ENCODE results near the gene C17orf67. TPM values are rescaled to one million over a fixed set of nuclear protein-coding genes. Genes with fewer than 3 reads are reported as not detected.

The C17orf67 gene
- total and polyA plus RNA-seq, 5 donors from 2014 or later: 1.5 to 6.2 (median 2.2) TPM

GRCh38 chr17:56779898-56780777 lies 53.6 kb downstream of the C17orf67 start:
- DNase-seq (peak; percentile 74 to 92 (median 88)), ATAC-seq (ENCODE audit: low read depth in 2 of 2) (peak; percentile 95 to 97)
- Mint-ChIP-seq H3K4me1 (peaks cover 6 to 42% (median 17%) of the 10 kb centered on the region in 4 donors), H3K27me3 (no peaks in the 10 kb centered on the region), H3K27ac (peak overlapping the region; percentile 93 to 99 (median 96)), H3K36me3 (no peaks in the 10 kb centered on the region), H3K9me3 (no peaks in the 10 kb centered on the region), H3K4me3 (peak overlapping the region; percentile 94 to 98 (median 96))
- H3K9me3 ChIP-seq (ENCODE audit: control insufficient read depth in 2 of 2, low read length in 2 of 2): no peaks in the 10 kb centered on the region
- peak overlapping the region; percentile 79 for H3K4me3 ChIP-seq (ENCODE audit: low read depth, low read length)
- no peaks in the 10 kb centered on the region for H3K36me3 ChIP-seq (ENCODE audit: control insufficient read depth, insufficient read depth, low read length)
- no peaks in the 10 kb centered on the region for H3K27me3 ChIP-seq (ENCODE audit: control insufficient read depth, insufficient read depth, low read length)
- peaks cover 17% of the 10 kb centered on the region for H3K4me1 ChIP-seq (ENCODE audit: control insufficient read depth, insufficient read depth, low read length, poor library complexity, severe bottlenecking)
- peak overlapping the region; percentile 85 for H3K27ac ChIP-seq (ENCODE audit: insufficient read depth, low read length, poor library complexity, severe bottlenecking)

DNA sequence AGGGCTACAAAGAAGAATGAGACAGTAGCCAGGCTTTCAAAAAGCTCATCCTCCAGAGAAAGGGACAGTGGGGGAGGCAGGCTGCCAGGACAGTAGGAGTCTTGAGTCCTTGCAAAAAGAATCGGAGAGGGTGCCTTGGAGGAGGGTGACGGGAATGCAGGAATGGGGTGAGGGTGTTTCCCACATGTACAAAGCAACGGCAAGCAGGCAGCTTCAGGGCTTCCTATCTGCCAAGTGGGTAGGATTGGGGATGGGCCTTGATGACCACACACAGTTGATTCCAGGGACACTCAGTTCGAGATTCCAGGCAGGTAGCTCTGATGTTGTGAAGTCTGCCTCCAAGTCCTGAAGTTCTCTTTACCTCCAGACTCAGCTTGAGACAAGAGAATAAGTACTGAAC lies 54.4 kb downstream of the C17orf67 start:
- no peaks in the 10 kb centered on the region for H3K27me3 ChIP-seq (ENCODE audit: control insufficient read depth, insufficient read depth, low read length)
- H3K9me3 ChIP-seq (ENCODE audit: control insufficient read depth in 2 of 2, low read length in 2 of 2): no peaks in the 10 kb centered on the region
- Mint-ChIP-seq H3K36me3 (no peaks in the 10 kb centered on the region), H3K27me3 (no peaks in the 10 kb centered on the region), H3K9me3 (no peaks in the 10 kb centered on the region), H3K4me1 (peaks cover 6 to 42% (median 17%) of the 10 kb centered on the region in 4 donors), H3K4me3 (peak overlapping the region; percentile 94 to 98 (median 96)), H3K27ac (peak overlapping the region; percentile 93 to 99 (median 96))
- H3K4me3 ChIP-seq (ENCODE audit: low read depth, low read length): peak overlapping the region; percentile 79
- no peak for ATAC-seq (ENCODE audit: low read depth in 2 of 2)
- no peak for DNase-seq
- peaks cover 17% of the 10 kb centered on the region for H3K4me1 ChIP-seq (ENCODE audit: control insufficient read depth, insufficient read depth, low read length, poor library complexity, severe bottlenecking)
- H3K27ac ChIP-seq (ENCODE audit: insufficient read depth, low read length, poor library complexity, severe bottlenecking): peak overlapping the region; percentile 85
- no peaks in the 10 kb centered on the region for H3K36me3 ChIP-seq (ENCODE audit: control insufficient read depth, insufficient read depth, low read length)

- no peak for ATAC-seq (ENCODE audit: low read depth in 2 of 2)
- no peaks in the 10 kb centered on the region for H3K9me3 ChIP-seq (ENCODE audit: control insufficient read depth in 2 of 2, low read length in 2 of 2)
- no peak for DNase-seq
- H3K27ac ChIP-seq (ENCODE audit: insufficient read depth, low read length, poor library complexity, severe bottlenecking): peak overlapping the region; percentile 85
- H3K4me3 ChIP-seq (ENCODE audit: low read depth, low read length): no peak overlapping the region
- Mint-ChIP-seq H3K9me3 (no peaks in the 10 kb centered on the region), H3K36me3 (no peaks in the 10 kb centered on the region), H3K4me1 (peaks cover 6 to 42% (median 17%) of the 10 kb centered on the region in 4 donors), H3K27ac (peak overlapping the region; percentile 93 to 99 (median 96)), H3K4me3 (peak overlapping the region; percentile 94 to 98 (median 96)), H3K27me3 (no peaks in the 10 kb centered on the region)
- peaks cover 17% of the 10 kb centered on the region for H3K4me1 ChIP-seq (ENCODE audit: control insufficient read depth, insufficient read depth, low read length, poor library complexity, severe bottlenecking)
- H3K27me3 ChIP-seq (ENCODE audit: control insufficient read depth, insufficient read depth, low read length): no peaks in the 10 kb centered on the region
- no peaks in the 10 kb centered on the region for H3K36me3 ChIP-seq (ENCODE audit: control insufficient read depth, insufficient read depth, low read length)
Measured at GRCh38 chr17:56778898-56779297, 54.8 kb downstream of the C17orf67 start.

DNA sequence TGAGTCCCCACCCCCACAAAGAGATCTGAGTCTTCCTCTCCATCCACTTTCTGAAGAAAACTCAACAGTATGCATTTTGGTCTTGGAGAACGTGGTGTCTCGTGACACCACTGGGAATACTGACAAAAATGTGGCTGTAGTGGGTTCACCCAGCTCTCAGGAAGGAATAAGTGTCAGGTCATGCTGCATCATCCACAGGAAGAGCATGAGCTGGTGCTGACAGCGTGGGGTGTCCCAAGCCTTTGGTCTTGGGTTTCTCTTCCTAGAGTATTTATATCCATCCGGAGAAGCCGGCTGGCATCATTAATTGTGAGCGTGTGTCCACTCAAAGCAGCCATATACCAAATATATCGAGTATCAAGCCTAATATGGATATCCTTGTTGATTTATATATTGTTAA lies 55.9 kb downstream of the C17orf67 start:
- H3K27me3 Mint-ChIP-seq: no peaks in the 10 kb centered on the region
- H3K4me1 Mint-ChIP-seq: peaks cover 6 to 42% (median 17%) of the 10 kb centered on the region in 4 donors
- Histone ChIP-seq H3K27me3 (ENCODE audit: control insufficient read depth, insufficient read depth, low read length) (no peaks in the 10 kb centered on the region), H3K9me3 (ENCODE audit: control insufficient read depth in 2 of 2, low read length in 2 of 2) (no peaks in the 10 kb centered on the region), H3K36me3 (ENCODE audit: control insufficient read depth, insufficient read depth, low read length) (no peaks in the 10 kb centered on the region), H3K4me1 (ENCODE audit: control insufficient read depth, insufficient read depth, low read length, poor library complexity, severe bottlenecking) (peaks cover 17% of the 10 kb centered on the region), H3K27ac (ENCODE audit: insufficient read depth, low read length, poor library complexity, severe bottlenecking) (peak overlapping the region; percentile 36), H3K4me3 (ENCODE audit: low read depth, low read length) (no peak overlapping the region)
- H3K9me3 Mint-ChIP-seq: no peaks in the 10 kb centered on the region
- no peaks in the 10 kb centered on the region for H3K36me3 Mint-ChIP-seq
- no peak for DNase-seq
- no peak overlapping the region for H3K4me3 Mint-ChIP-seq
- peak overlapping the region; percentile 34 to 96 (median 93) for H3K27ac Mint-ChIP-seq
- ATAC-seq (ENCODE audit: low read depth in 2 of 2): no peak

DNA sequence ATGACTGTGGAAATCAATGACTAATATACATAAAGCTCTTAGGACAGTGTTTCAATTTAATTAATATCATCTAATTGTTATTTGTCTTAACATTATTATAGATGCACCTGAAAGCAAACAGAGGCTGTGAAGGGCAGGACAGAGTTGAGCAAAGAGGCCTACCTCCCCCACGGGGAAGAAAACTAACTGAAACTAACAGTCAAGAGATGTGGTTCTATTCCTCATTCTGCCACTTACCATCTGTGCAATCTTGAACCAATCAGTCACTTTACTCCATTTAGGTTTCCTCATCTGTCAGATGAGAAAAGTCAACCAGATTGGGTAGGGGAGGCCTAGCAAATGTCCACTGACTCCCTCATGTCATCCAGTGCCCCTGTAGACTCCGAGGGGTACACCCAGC lies 59.1 kb downstream of the C17orf67 start:
- ATAC-seq (ENCODE audit: low read depth in 2 of 2) (no peak), DNase-seq (no peak)
- H3K4me1 Mint-ChIP-seq: peaks cover 1 to 29% (median 9%) of the 10 kb centered on the region in 4 donors
- Histone ChIP-seq H3K27me3 (ENCODE audit: control insufficient read depth, insufficient read depth, low read length) (peaks cover 5% of the 10 kb centered on the region), H3K9me3 (ENCODE audit: control insufficient read depth in 2 of 2, low read length in 2 of 2) (no peaks in the 10 kb centered on the region), H3K27ac (ENCODE audit: insufficient read depth, low read length, poor library complexity, severe bottlenecking) (no peak overlapping the region), H3K36me3 (ENCODE audit: control insufficient read depth, insufficient read depth, low read length) (no peaks in the 10 kb centered on the region), H3K4me1 (ENCODE audit: control insufficient read depth, insufficient read depth, low read length, poor library complexity, severe bottlenecking) (peaks cover 8% of the 10 kb centered on the region), H3K4me3 (ENCODE audit: low read depth, low read length) (no peak overlapping the region)
- no peaks in the 10 kb centered on the region for H3K27me3 Mint-ChIP-seq
- H3K9me3 Mint-ChIP-seq: no peaks in the 10 kb centered on the region
- no peak overlapping the region for H3K27ac Mint-ChIP-seq
- H3K4me3 Mint-ChIP-seq: no peak overlapping the region
- no peaks in the 10 kb centered on the region for H3K36me3 Mint-ChIP-seq

DNA sequence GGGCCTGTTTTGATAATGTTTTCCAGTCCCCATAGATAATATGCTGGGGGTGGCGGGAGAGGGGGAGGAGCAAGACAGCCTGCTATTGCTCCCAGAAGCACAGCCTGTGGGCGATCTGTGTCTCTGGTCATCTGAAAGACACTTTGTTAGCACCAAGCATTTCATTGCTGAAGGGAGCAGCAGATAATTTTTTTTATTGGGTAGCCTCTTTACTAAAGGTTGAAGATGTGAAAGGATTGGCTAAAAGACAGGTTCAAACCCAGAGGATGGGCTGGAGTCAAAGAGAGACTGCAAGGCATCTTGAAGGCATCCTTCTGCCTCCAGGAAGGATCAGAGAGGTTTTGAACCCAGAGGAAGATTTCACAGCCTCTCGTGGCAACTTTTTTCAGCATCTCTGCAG lies 60.6 kb downstream of the C17orf67 start:
- no peaks in the 10 kb centered on the region for H3K9me3 Mint-ChIP-seq
- no peak overlapping the region for H3K27ac Mint-ChIP-seq
- no peaks in the 10 kb centered on the region for H3K4me1 ChIP-seq (ENCODE audit: control insufficient read depth, insufficient read depth, low read length, poor library complexity, severe bottlenecking)
- H3K4me3 Mint-ChIP-seq: no peak overlapping the region
- no peak overlapping the region for H3K27ac ChIP-seq (ENCODE audit: insufficient read depth, low read length, poor library complexity, severe bottlenecking)
- DNase-seq: no peak
- no peaks in the 10 kb centered on the region for H3K27me3 Mint-ChIP-seq
- peaks cover 5% of the 10 kb centered on the region for H3K27me3 ChIP-seq (ENCODE audit: control insufficient read depth, insufficient read depth, low read length)
- no peak for ATAC-seq (ENCODE audit: low read depth in 2 of 2)
- peaks cover 0 to 14% (median under 1%) of the 10 kb centered on the region in 4 donors for H3K4me1 Mint-ChIP-seq
- no peaks in the 10 kb centered on the region for H3K36me3 Mint-ChIP-seq
- no peaks in the 10 kb centered on the region for H3K9me3 ChIP-seq (ENCODE audit: control insufficient read depth in 2 of 2, low read length in 2 of 2)
- no peaks in the 10 kb centered on the region for H3K36me3 ChIP-seq (ENCODE audit: control insufficient read depth, insufficient read depth, low read length)
- no peak overlapping the region for H3K4me3 ChIP-seq (ENCODE audit: low read depth, low read length)

- Histone ChIP-seq H3K4me1 (ENCODE audit: control insufficient read depth, insufficient read depth, low read length, poor library complexity, severe bottlenecking) (no peaks in the 10 kb centered on the region), H3K27ac (ENCODE audit: insufficient read depth, low read length, poor library complexity, severe bottlenecking) (no peak overlapping the region), H3K9me3 (ENCODE audit: control insufficient read depth in 2 of 2, low read length in 2 of 2) (no peaks in the 10 kb centered on the region), H3K4me3 (ENCODE audit: low read depth, low read length) (no peak overlapping the region), H3K27me3 (ENCODE audit: control insufficient read depth, insufficient read depth, low read length) (peaks cover 5% of the 10 kb centered on the region), H3K36me3 (ENCODE audit: control insufficient read depth, insufficient read depth, low read length) (no peaks in the 10 kb centered on the region)
- no peak overlapping the region for H3K27ac Mint-ChIP-seq
- no peaks in the 10 kb centered on the region for H3K36me3 Mint-ChIP-seq
- DNase-seq: no peak
- H3K9me3 Mint-ChIP-seq: no peaks in the 10 kb centered on the region
- peaks cover 0 to 9% (median 0%) of the 10 kb centered on the region in 4 donors for H3K4me1 Mint-ChIP-seq
- ATAC-seq (ENCODE audit: low read depth in 2 of 2): no peak
- H3K4me3 Mint-ChIP-seq: no peak overlapping the region
- H3K27me3 Mint-ChIP-seq: no peaks in the 10 kb centered on the region
Measured at GRCh38 chr17:56772442-56772841, 61.3 kb downstream of the C17orf67 start.

GRCh38 chr17:56771975-56772374 lies 61.7 kb downstream of the C17orf67 start:
- DNase-seq (no peak), ATAC-seq (ENCODE audit: low read depth in 2 of 2) (no peak)
- Histone ChIP-seq H3K27me3 (ENCODE audit: control insufficient read depth, insufficient read depth, low read length) (peaks cover 5% of the 10 kb centered on the region), H3K36me3 (ENCODE audit: control insufficient read depth, insufficient read depth, low read length) (no peaks in the 10 kb centered on the region), H3K4me1 (ENCODE audit: control insufficient read depth, insufficient read depth, low read length, poor library complexity, severe bottlenecking) (no peaks in the 10 kb centered on the region), H3K9me3 (ENCODE audit: control insufficient read depth in 2 of 2, low read length in 2 of 2) (no peaks in the 10 kb centered on the region), H3K4me3 (ENCODE audit: low read depth, low read length) (no peak overlapping the region), H3K27ac (ENCODE audit: insufficient read depth, low read length, poor library complexity, severe bottlenecking) (no peak overlapping the region)
- Mint-ChIP-seq H3K9me3 (no peaks in the 10 kb centered on the region), H3K27me3 (no peaks in the 10 kb centered on the region), H3K4me3 (no peak overlapping the region), H3K4me1 (peaks cover 0 to 4% (median 0%) of the 10 kb centered on the region in 4 donors), H3K27ac (no peak overlapping the region), H3K36me3 (no peaks in the 10 kb centered on the region)

Data from CD4-positive, CD25-positive, alpha-beta regulatory T cell (primary cell).